NCI-H2227 treated with DMSO at 0.1 percent for 48 hours (cell line): ENCODE data around the gene CREB5.

Experiments used
- DNase-seq: peaks from one replicate; lab custom pipeline; 2025; lab: John Stamatoyannopoulos, UW

The CREB5 gene

GRCh38 chr7:28407651-28408050 is 4.7 kb upstream of the CREB5 start:
- DNase-seq: no peak

GRCh38 chr7:28408105-28408959 is 4.0 kb upstream of the CREB5 start:
- no peak for DNase-seq

- peak; percentile 60 for DNase-seq
Measured at GRCh38 chr7:28408960-28409715, 3.2 kb upstream of the CREB5 start.

- no peak for DNase-seq
Measured at GRCh38 chr7:28409716-28410627, 2.3 kb upstream of the CREB5 start.

GRCh38 chr7:28410628-28411531 is 1.4 kb upstream of the CREB5 start:
- peak; percentile 3 for DNase-seq

- DNase-seq: no peak
Measured at GRCh38 chr7:28413011-28413410, 693 bp downstream of the CREB5 start.

GRCh38 chr7:28414453-28414852 is 2.1 kb downstream of the CREB5 start:
- DNase-seq: no peak

GRCh38 chr7:28417321-28417940 is 5.1 kb downstream of the CREB5 start:
- DNase-seq: no peak

- no peak for DNase-seq
Measured at GRCh38 chr7:28418311-28418710, 6.0 kb downstream of the CREB5 start.

GRCh38 chr7:28418966-28419365 is 6.6 kb downstream of the CREB5 start:
- no peak for DNase-seq

GRCh38 chr7:28419716-28420115 is 7.4 kb downstream of the CREB5 start:
- DNase-seq: no peak

- DNase-seq: no peak
Measured at GRCh38 chr7:28423112-28423511, 10.8 kb downstream of the CREB5 start.

GRCh38 chr7:28423918-28424514 is 11.7 kb downstream of the CREB5 start:
- DNase-seq: no peak

- DNase-seq: no peak
Measured at GRCh38 chr7:28425496-28425895, 13.2 kb downstream of the CREB5 start.

- DNase-seq: no peak
Measured at GRCh38 chr7:28427236-28427635, 14.9 kb downstream of the CREB5 start.

- DNase-seq: no peak
Measured at GRCh38 chr7:28430616-28431015, 18.3 kb downstream of the CREB5 start.

- no peak for DNase-seq
Measured at GRCh38 chr7:28432105-28432504, 19.8 kb downstream of the CREB5 start.

GRCh38 chr7:28433039-28433438 is 20.7 kb downstream of the CREB5 start:
- DNase-seq: no peak

- DNase-seq: peak; percentile 6
Measured at GRCh38 chr7:28433699-28434219, 21.4 kb downstream of the CREB5 start.

GRCh38 chr7:28434510-28434909 is 22.2 kb downstream of the CREB5 start:
- DNase-seq: no peak
